Calu3 (cell line): ENCODE results near the gene PEX1. TPM values are rescaled to one million over a fixed set of nuclear protein-coding genes. Genes with fewer than 3 reads are reported as not detected.
"Not testable (repeated sequence)": the region's sequence is repeated elsewhere in the genome, so short reads cannot be mapped to it uniquely, and the experiment has no call there.

ENCODE experiments used
- BruUV-seq: library from RNA; stranded (reverse); fragments of 400-500 nt; replicated peaks from 2 replicates; lab custom pipeline; 2021; lab: Mats Ljungman, UMichigan
- CTCF ChIA-PET: fragments of 300-600 bp; sonication (Branson Sonifier 250); formaldehyde crosslinking; loops from one replicate; lab custom pipeline; 2022; ENCODE audit warnings: antibody characterized with exemption; lab: Charles Lee
- DNase-seq: peaks from one replicate; pipeline ENCODE4 v3.0.0; 2022
- H3K27ac Mint-ChIP-seq: one replicate; pipeline ENCODE4 v1.8.0; 2022; ENCODE audit warnings: mixed read lengths; ENCODE audit not compliant: unreplicated experiment
- H3K27me3 Mint-ChIP-seq: one replicate; pipeline ENCODE4 v1.8.0; 2022; ENCODE audit warnings: mixed read lengths; ENCODE audit not compliant: unreplicated experiment
- H3K36me3 Mint-ChIP-seq: one replicate; pipeline ENCODE4 v1.8.0; 2022; ENCODE audit warnings: mild to moderate bottlenecking, moderate library complexity, mixed read lengths; ENCODE audit not compliant: insufficient read depth, unreplicated experiment
- H3K4me1 Mint-ChIP-seq: one replicate; pipeline ENCODE4 v1.8.0; 2022; ENCODE audit warnings: mild to moderate bottlenecking, low read depth, mixed read lengths; ENCODE audit not compliant: unreplicated experiment
- H3K4me3 Mint-ChIP-seq: one replicate; pipeline ENCODE4 v1.8.0; 2022; ENCODE audit warnings: mild to moderate bottlenecking, low read depth, moderate library complexity, mixed read lengths; ENCODE audit not compliant: unreplicated experiment
- H3K9me3 Mint-ChIP-seq: one replicate; pipeline ENCODE4 v1.8.0; 2022; ENCODE audit warnings: low read depth, mixed read lengths; ENCODE audit not compliant: unreplicated experiment
- CTCF ChIP-seq: fragments of 200-600 bp; IDR thresholded peaks from one replicate; pipeline ENCODE4 v1.8.0; 2022; ENCODE audit warnings: antibody characterized with exemption; ENCODE audit not compliant: unreplicated experiment
- intact Hi-C: fragments of 100-400 bp; cut with micrococcal nuclease; formaldehyde crosslinking; loops from one replicate; pipeline ENCODE4 v1.10.0; 2022; ENCODE audit not compliant: unreplicated experiment
- total RNA-seq: library from RNA; stranded (reverse); gene quantifications from 2 replicates; pipeline ENCODE4 v1.2.3, GENCODE V29; 2022

PEX1 gene
- total RNA-seq, 1 experiment from 2014 or later: 10.1 TPM

- DNase-seq: no peak
- no peaks in the 10 kb centered on the region for H3K4me1 Mint-ChIP-seq
- H3K4me3 Mint-ChIP-seq: no peak overlapping the region
- H3K36me3 Mint-ChIP-seq: no peaks in the 10 kb centered on the region
- intact Hi-C loops: no loop called here
- no peaks in the 10 kb centered on the region for H3K27me3 Mint-ChIP-seq
- no TSS peak for BruUV-seq
- no peak overlapping the region for H3K27ac Mint-ChIP-seq
- TF ChIP-seq CTCF: no peak
- CTCF ChIA-PET: no interaction called here
- H3K9me3 Mint-ChIP-seq: no peaks in the 10 kb centered on the region
Observed at GRCh38 chr7:92489634-92490033, 38.7 kb downstream of the PEX1 start.

DNA sequence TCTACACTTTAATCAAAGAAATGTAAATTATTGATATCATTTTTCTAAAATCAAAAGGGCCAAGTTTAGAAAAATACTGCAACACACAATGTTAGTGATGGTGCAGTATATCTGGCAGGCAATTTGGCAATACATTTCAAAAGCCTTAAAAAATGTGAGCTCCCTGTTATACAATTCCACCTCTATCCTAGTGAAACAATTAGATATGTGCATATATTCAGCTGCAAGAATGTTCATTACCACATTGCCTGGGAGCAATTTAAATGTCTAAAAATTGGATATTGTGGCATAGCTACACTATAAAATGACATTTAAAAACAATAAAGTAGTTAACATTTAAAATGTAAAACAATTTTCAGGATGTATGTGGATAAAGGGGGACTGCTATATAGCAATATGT, 40.5 kb downstream of the PEX1 start:
- intact Hi-C loops: no loop called here
- H3K27me3 Mint-ChIP-seq: no peaks in the 10 kb centered on the region
- DNase-seq: no peak
- CTCF ChIA-PET: no interaction called here
- BruUV-seq: no TSS peak
- H3K4me1 Mint-ChIP-seq: no peaks in the 10 kb centered on the region
- no peaks in the 10 kb centered on the region for H3K36me3 Mint-ChIP-seq
- no peaks in the 10 kb centered on the region for H3K9me3 Mint-ChIP-seq
- no peak for TF ChIP-seq CTCF
- no peak overlapping the region for H3K27ac Mint-ChIP-seq
- H3K4me3 Mint-ChIP-seq: no peak overlapping the region

DNA sequence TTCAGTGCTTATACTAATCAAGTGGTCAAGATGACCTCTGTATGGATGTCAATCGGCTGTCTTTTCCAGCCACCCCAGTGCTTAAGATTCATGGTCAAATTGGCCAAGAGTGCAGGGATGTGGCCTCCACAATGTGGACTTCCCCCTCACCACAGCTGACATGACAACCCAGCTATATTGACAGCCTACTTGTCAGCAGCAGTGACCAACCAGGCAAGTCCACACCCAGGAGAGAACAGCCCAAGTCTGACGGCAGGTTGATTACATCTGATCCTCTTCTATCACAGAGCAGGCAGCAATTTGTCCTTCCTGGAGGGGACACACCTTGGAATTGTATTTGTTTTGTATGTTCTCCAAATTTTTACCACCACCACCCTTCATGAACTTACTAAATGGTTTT, 42.3 kb downstream of the PEX1 start:
- no peak overlapping the region for H3K27ac Mint-ChIP-seq
- DNase-seq: no peak
- no peak overlapping the region for H3K4me3 Mint-ChIP-seq
- H3K27me3 Mint-ChIP-seq: no peaks in the 10 kb centered on the region
- intact Hi-C loops: no loop called here
- H3K9me3 Mint-ChIP-seq: no peaks in the 10 kb centered on the region
- CTCF ChIA-PET: no interaction called here
- no peaks in the 10 kb centered on the region for H3K4me1 Mint-ChIP-seq
- no peaks in the 10 kb centered on the region for H3K36me3 Mint-ChIP-seq
- no peak for TF ChIP-seq CTCF
- no TSS peak for BruUV-seq

DNA sequence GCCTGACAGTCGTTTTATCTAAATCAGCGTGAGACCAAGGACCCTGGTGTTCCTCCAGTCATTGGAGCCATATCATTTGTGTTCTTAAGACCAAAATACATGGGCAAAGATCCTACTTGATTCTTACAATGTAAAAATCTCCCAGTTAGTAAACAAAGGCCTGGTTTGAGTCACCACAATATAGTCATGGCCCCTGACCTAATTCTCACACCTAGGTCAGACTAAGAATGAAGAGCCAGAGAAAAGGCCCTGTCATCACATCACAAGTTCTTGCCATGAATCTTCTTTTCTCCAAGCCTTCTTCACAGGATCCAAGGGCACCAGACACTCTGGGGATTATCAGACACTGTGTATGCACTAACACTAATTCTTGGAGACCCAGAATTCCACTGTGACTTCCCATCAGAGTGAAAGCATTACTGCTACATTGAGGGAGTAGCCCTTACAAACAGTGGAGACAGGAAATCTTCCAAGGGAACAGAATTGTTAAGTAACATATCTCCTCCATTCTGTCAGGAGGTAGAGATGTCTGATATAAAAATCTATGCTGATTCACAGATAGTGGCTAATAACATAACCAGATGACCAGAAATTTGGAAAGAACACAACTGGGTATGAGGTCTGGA, 42.9 kb downstream of the PEX1 start:
- Mint-ChIP-seq H3K9me3 (no peaks in the 10 kb centered on the region), H3K27ac (no peak overlapping the region), H3K27me3 (no peaks in the 10 kb centered on the region), H3K36me3 (no peaks in the 10 kb centered on the region), H3K4me3 (no peak overlapping the region), H3K4me1 (no peaks in the 10 kb centered on the region)
- CTCF ChIA-PET: no interaction called here
- intact Hi-C loops: no loop called here
- no peak for TF ChIP-seq CTCF
- no peak for DNase-seq
- no TSS peak for BruUV-seq

DNA sequence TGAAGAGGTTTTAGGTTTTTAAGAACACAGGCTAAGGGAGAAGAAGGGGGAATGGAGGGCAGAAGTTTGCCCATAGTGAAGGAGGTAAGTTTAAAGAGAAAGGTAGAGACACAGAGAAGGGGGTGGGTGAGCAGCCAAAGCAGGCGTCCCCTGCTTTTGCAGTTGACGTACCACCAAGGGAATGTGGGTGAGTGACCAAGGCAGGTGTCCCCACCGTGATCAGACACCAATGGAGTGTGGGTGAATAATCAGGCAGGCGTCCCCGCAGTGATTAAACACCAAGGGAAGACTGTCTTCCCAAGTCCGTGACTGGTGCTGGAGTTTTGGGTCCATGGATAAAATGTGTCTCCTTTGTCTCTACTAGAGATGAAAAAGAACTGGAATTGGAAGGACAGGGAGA, 44.1 kb downstream of the PEX1 start:
- H3K9me3 Mint-ChIP-seq, DNase-seq, BruUV-seq, CTCF ChIA-PET, H3K27ac Mint-ChIP-seq, H3K27me3 Mint-ChIP-seq, H3K4me3 Mint-ChIP-seq, intact Hi-C loops, H3K4me1 Mint-ChIP-seq, H3K36me3 Mint-ChIP-seq: not testable (repeated sequence)

DNA sequence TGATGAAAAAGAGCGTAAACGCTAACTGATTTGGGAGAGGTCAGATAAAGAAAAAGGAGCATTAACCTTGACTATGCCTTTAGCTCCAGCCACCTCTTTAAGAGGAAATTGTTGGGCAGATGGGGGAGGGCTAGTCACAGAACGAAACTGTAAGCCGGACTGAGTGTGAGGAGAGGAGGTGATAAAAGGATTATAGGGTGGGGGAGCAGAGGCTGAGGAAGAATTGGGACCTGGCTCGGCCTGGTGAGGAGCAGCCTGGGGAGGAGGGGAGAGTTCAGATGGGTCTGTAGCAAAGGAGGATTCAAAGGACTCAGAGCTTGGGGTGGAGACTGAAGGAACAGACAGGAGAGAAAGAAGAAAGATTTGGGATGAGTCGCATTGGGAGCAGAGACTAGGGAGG, 44.7 kb downstream of the PEX1 start:
- H3K27ac Mint-ChIP-seq, DNase-seq, H3K4me1 Mint-ChIP-seq, H3K36me3 Mint-ChIP-seq, H3K4me3 Mint-ChIP-seq, CTCF ChIA-PET, intact Hi-C loops, BruUV-seq, H3K27me3 Mint-ChIP-seq, H3K9me3 Mint-ChIP-seq: not testable (repeated sequence)

- CTCF ChIA-PET, BruUV-seq: not testable (repeated sequence)
Observed at GRCh38 chr7:92479146-92479545, 49.2 kb downstream of the PEX1 start.

More at GRCh38 chr7:92479146-92479545, 49.2 kb downstream of the PEX1 start:
- intact Hi-C loops, H3K4me1 Mint-ChIP-seq, H3K9me3 Mint-ChIP-seq, H3K27me3 Mint-ChIP-seq, H3K27ac Mint-ChIP-seq, DNase-seq, H3K36me3 Mint-ChIP-seq, H3K4me3 Mint-ChIP-seq: not testable (repeated sequence)
